Measurements from ENCODE around the gene MRPL36.

Gene MRPL36

GRCh38 chr5:1779782-1780613, 19.6 kb downstream of the MRPL36 start:
- DNase-seq = no peak

DNA sequence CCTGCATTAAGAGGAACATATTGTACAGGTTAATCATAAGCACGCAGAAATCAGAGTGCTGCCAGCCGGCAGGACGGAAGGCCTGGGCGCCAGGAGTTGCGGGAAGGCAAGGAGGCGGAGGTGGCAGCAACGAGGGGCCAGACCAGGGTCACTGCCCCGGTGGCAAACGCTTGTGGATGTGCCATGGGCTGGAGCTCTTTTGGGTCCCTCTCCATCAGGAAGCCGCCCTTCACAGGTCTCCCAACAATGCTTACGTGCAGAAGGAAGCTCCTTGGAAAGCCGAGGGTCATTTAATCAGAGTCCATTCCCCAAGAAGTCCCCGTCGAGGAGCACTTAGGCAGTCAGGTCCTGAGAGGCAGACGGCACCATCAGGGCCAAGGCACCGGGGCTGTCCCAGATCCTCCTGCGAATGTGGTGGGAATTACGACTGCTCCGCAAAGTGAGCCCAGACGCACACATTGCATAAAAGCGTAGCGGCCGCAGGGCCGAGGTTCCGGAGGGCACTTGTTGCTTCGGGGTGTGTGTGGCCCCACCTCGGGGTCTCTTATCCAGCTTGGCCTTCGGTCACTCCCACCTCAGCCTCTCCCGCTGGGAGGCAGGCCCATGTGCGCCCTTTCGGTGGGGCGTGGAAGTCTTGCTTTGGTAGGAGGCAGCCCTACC, 20.5 kb downstream of the MRPL36 start:
- DNase-seq = no peak

GRCh38 chr5:1778138-1779020, 21.3 kb downstream of the MRPL36 start:
- no peak for DNase-seq

DNA sequence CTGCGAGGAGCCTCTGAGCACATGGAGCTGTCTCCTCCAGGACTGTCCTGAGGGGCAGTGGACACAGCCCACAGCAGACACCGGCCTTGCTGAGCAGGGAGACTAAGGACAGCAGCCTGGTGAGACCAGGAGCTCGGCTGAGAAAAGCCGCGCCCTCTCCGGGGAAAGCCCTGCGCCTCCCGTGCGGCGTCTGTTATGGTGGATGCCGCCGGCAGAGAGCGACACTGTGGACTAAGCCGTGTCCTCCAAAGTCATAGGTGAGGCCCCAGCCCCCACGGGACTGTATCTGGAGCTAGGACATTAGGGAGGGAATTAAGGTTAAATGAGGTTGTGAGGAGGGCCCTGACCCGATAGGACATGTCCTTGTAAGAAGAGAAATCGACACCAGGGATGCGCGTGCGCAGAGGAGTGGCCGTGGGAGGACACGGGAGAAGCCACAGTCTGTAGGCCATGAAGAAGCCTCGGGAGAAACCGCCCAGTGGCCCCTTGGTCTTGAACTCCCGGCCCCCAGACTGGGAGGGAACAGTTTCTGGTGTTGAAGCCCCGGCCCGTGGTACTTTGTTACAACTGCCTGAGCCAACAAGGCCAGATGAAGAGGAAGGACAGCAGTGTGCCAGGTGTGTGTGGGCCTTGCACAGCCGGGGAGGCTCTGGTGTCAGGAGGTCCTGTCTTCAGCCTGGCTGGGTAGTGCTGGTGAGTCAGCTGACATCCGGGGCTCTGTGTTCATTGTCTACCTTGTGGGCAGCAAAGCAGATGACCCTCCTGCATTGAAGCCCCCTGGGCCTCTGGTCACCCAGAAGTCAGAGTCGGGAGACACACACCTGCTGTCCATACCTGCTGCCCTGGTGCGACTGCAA, 22.1 kb downstream of the MRPL36 start:
- DNase-seq = no peak

- peak; percentile 10 for DNase-seq
Measured at GRCh38 chr5:1776831-1777230, 22.8 kb downstream of the MRPL36 start.

DNA sequence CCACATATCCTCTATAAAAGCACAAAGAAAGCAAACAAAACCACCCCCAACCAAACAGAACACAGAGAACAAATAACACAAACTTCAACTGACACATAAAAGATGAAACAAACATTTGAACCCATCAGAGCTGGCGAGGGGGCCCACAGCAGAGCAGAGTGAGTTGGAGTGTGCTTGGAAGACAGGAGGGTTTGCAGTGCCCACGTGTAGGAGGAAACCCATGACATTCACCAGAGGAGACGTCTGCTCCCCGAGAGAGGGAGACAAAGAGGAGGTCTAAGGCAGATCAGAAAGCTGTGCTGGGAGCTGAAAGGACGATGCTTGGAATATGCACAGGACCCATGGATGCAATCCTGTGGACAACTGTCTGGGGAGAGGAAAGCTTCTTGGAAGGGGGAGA, 27.0 kb downstream of the MRPL36 start:
- peak; percentile 3 for DNase-seq

DNA sequence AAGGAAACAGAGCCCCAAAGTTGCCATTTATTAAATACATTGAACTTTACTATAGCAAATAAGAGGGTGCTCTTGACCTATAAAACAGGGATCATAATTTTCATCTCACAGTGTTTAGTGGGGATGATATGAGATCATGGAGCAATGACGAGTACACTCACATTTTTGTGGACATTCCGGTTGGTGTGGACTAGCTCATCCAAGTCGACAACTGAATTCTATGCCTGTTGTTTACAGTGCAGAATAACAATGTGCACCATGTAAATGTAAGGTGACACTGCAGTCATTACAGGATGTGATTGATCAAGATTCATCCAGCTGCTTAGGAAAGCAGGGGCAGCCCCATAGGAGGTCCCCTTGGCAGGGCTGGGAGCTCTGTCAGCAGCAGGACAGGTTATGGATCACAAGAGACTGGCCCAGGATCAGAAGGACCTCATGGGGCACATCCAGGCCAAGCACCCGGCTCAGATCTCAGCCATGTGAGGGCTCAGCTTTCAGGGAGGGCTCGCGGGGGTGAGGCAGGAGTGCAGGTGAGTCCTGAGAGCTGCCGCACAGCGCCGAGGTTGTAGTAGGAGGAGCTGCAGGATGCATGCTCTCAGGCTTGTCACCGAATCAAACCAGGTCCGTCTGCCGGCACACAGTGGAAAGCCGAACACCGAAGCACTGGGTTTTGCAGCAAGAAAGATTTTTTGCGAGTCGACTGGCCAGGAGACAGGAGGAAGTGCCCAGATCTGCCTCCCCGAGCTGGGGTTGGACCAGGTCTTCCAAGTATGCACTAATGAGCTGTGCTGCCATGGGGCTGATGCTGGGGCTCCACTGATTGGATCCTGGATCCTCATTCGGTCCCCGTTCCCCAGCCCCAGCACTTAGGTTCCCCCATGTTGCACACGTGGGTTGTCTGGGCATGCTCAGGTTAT, 28.2 kb downstream of the MRPL36 start:
- DNase-seq = no peak

- DNase-seq = no peak
Measured at GRCh38 chr5:1770443-1770802, 29.2 kb downstream of the MRPL36 start.

- DNase-seq = no peak
Measured at GRCh38 chr5:1769752-1770442, 29.7 kb downstream of the MRPL36 start.

- DNase-seq = no peak
Measured at GRCh38 chr5:1769017-1769640, 30.5 kb downstream of the MRPL36 start.

- no peak for DNase-seq
Measured at GRCh38 chr5:1768283-1769000, 31.2 kb downstream of the MRPL36 start.

DNA sequence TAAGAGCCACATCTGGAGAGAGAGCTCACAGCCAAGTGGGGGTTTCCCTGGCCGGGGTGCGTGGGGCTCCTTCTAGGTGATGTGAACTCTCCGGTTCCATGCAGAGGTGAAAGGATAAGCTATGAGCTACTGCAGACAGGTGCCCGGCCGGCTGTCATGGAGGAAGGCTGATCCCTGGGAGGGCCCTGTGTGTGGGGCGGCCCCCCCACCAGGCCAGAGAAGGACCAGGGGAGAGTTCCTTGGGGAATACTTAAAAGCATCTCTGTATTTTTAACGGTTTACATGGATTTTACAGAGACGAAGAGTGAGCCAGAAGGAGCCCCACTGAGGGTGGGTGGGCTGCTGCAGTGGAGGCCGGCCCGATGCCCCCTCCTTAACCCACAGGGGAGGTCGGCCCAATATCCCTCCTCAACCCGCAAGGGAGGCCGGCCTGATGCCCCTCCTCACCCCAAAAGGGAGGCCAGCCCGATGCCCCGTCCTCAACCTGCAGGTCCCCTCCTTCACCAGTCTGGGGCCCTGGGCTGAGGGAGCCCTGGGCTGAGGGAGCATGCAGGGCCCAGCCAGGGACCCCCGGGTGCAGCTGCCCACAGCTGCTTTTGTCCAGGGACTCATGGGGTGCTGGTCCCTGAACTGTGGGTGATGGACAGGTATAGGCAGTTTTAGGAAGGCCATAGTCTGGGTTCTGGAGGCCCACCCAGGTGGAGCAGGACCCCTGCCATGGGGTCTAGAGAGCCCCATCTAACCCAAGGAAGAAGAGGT, 31.9 kb downstream of the MRPL36 start:
- DNase-seq = no peak

- DNase-seq = no peak
Measured at GRCh38 chr5:1765880-1766235, 33.8 kb downstream of the MRPL36 start.

- DNase-seq = no peak
Measured at GRCh38 chr5:1765141-1765879, 34.3 kb downstream of the MRPL36 start.

DNA sequence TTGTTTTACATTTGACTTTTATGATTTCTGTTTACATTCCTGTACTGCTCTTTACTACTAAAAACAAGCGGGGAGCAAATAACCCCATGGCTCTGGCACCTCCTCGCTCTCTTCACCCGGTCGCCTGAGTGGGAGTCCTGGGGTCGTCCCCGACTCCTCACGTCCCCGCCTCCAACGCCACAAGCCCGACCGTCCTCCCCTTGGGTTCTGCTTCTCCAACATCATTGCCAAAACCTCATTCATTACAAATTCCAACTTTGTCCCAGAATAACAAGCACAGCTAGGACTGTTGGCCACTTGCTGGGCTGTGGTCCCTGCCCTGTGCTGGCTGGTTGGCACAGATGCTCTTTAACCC, 35.1 kb downstream of the MRPL36 start:
- DNase-seq = no peak

DNA sequence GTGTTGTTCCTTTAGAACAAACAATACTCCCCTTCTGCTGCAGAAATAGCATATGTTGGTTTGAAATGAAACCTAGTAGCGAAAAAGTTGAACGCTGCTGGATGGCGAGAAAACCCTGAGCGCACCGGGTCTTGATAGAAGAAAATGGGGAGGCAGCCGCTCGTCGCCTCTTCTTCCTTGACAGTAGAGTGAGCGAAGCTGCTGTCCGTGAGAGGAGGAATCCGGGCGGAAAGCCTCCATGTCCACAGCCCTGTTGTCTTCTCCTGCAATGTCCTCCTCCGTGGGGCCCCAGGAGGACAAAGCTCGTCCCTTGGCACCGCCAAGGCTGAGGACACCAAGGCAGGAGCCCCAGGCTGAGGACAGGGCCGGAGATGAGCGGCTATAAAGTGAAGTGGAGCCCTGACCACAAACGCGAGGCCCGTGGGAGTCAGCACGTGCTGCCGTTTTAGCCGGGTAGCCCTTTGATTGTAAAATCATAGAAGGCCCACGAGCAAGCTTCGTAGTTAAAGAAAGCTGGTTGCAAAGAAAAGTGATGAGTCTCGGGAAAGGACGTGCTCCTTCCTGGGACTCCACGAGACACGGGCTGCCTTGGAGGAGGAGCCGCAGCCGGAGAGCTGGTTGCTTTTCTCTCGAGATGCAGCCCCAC, 35.6 kb downstream of the MRPL36 start:
- no peak for DNase-seq

DNA sequence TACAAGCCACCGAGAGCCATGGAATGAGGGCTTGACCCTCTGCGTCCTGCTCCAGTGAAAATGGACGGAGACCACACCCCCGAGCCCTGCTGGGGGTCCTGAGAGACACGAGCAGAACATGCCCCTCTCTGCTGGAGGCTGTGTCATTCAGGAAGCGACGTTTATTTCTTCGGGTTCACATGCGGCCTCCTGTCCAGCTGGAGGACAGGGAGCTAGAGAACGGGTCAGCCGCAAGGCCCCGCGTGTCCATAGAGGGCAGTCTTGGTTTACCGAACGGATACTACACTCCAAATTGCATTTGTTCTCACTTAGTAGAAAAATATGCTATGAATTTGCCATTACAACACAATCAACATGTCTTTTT, 36.1 kb downstream of the MRPL36 start:
- no peak for DNase-seq
